ENCODE data around the gene CYP2S1.

Gene CYP2S1

GRCh38 chr19:41239363-41239762, 46.3 kb downstream of the CYP2S1 start:
- H3K9me3 ChIP-seq (ENCODE audit: control insufficient read depth, low read length): no peaks in the 10 kb centered on the region
- H3K27ac ChIP-seq (ENCODE audit: insufficient read depth, low read depth, low read length, poor library complexity, severe bottlenecking): no peak overlapping the region
- 93 to 95% methylated on average over 9 of the region's 9 CpGs for WGBS, 2 experiments
- H3K36me3 ChIP-seq (ENCODE audit: control insufficient read depth, insufficient read depth, low read length): peaks cover 25% of the 10 kb centered on the region
- H3K4me3 ChIP-seq (ENCODE audit: insufficient read depth, low read depth, low read length): no peak overlapping the region
- H3K27me3 ChIP-seq (ENCODE audit: control insufficient read depth, insufficient read depth, low read length, poor library complexity, severe bottlenecking): no peaks in the 10 kb centered on the region
- no peaks in the 10 kb centered on the region for H3K4me1 ChIP-seq (ENCODE audit: control insufficient read depth, insufficient read depth, low read length)

GRCh38 chr19:41239961-41240574, 47.0 kb downstream of the CYP2S1 start:
- no peaks in the 10 kb centered on the region for H3K27me3 ChIP-seq (ENCODE audit: control insufficient read depth, insufficient read depth, low read length, poor library complexity, severe bottlenecking)
- H3K4me3 ChIP-seq (ENCODE audit: insufficient read depth, low read depth, low read length): no peak overlapping the region
- no peak overlapping the region for H3K27ac ChIP-seq (ENCODE audit: insufficient read depth, low read depth, low read length, poor library complexity, severe bottlenecking)
- no peaks in the 10 kb centered on the region for H3K4me1 ChIP-seq (ENCODE audit: control insufficient read depth, insufficient read depth, low read length)
- peaks cover 30% of the 10 kb centered on the region for H3K36me3 ChIP-seq (ENCODE audit: control insufficient read depth, insufficient read depth, low read length)
- WGBS, 2 experiments: 92 to 96% methylated on average over 2 of the region's 2 CpGs
- H3K9me3 ChIP-seq (ENCODE audit: control insufficient read depth, low read length): no peaks in the 10 kb centered on the region

- Histone ChIP-seq H3K36me3 (ENCODE audit: control insufficient read depth, insufficient read depth, low read length) (peaks cover 34% of the 10 kb centered on the region), H3K4me1 (ENCODE audit: control insufficient read depth, insufficient read depth, low read length) (no peaks in the 10 kb centered on the region), H3K27me3 (ENCODE audit: control insufficient read depth, insufficient read depth, low read length, poor library complexity, severe bottlenecking) (no peaks in the 10 kb centered on the region), H3K9me3 (ENCODE audit: control insufficient read depth, low read length) (no peaks in the 10 kb centered on the region), H3K4me3 (ENCODE audit: insufficient read depth, low read depth, low read length) (no peak overlapping the region), H3K27ac (ENCODE audit: insufficient read depth, low read depth, low read length, poor library complexity, severe bottlenecking) (no peak overlapping the region)
- WGBS, 2 experiments: 91 to 93% methylated on average over 5 of the region's 5 CpGs
Observed at GRCh38 chr19:41241859-41242258, 48.8 kb downstream of the CYP2S1 start.

GRCh38 chr19:41244117-41244516, 51.1 kb downstream of the CYP2S1 start:
- no peaks in the 10 kb centered on the region for H3K27me3 ChIP-seq (ENCODE audit: control insufficient read depth, insufficient read depth, low read length, poor library complexity, severe bottlenecking)
- H3K36me3 ChIP-seq (ENCODE audit: control insufficient read depth, insufficient read depth, low read length): peaks cover 47% of the 10 kb centered on the region
- H3K4me1 ChIP-seq (ENCODE audit: control insufficient read depth, insufficient read depth, low read length): no peaks in the 10 kb centered on the region
- H3K27ac ChIP-seq (ENCODE audit: insufficient read depth, low read depth, low read length, poor library complexity, severe bottlenecking): no peak overlapping the region
- 92 to 95% methylated on average over 4 of the region's 4 CpGs for WGBS, 2 experiments
- H3K4me3 ChIP-seq (ENCODE audit: insufficient read depth, low read depth, low read length): no peak overlapping the region
- H3K9me3 ChIP-seq (ENCODE audit: control insufficient read depth, low read length): no peaks in the 10 kb centered on the region

- WGBS, 2 experiments: 96% methylated on average over 3 of the region's 3 CpGs
- peaks cover 51% of the 10 kb centered on the region for H3K36me3 ChIP-seq (ENCODE audit: control insufficient read depth, insufficient read depth, low read length)
Observed at GRCh38 chr19:41245843-41246242, 52.8 kb downstream of the CYP2S1 start.

GRCh38 chr19:41248895-41249294, 55.9 kb downstream of the CYP2S1 start:
- peaks cover 45% of the 10 kb centered on the region for H3K36me3 ChIP-seq (ENCODE audit: control insufficient read depth, insufficient read depth, low read length)
- H3K4me1 ChIP-seq (ENCODE audit: control insufficient read depth, insufficient read depth, low read length): no peaks in the 10 kb centered on the region
- H3K27ac ChIP-seq (ENCODE audit: insufficient read depth, low read depth, low read length, poor library complexity, severe bottlenecking): no peak overlapping the region
- no peaks in the 10 kb centered on the region for H3K27me3 ChIP-seq (ENCODE audit: control insufficient read depth, insufficient read depth, low read length, poor library complexity, severe bottlenecking)
- H3K9me3 ChIP-seq (ENCODE audit: control insufficient read depth, low read length): no peaks in the 10 kb centered on the region
- 92 to 93% methylated on average over 4 of the region's 4 CpGs for WGBS, 2 experiments
- no peak overlapping the region for H3K4me3 ChIP-seq (ENCODE audit: insufficient read depth, low read depth, low read length)

More at GRCh38 chr19:41245843-41246242, 52.8 kb downstream of the CYP2S1 start:
- Histone ChIP-seq H3K27ac (ENCODE audit: insufficient read depth, low read depth, low read length, poor library complexity, severe bottlenecking) (no peak overlapping the region), H3K4me1 (ENCODE audit: control insufficient read depth, insufficient read depth, low read length) (no peaks in the 10 kb centered on the region), H3K9me3 (ENCODE audit: control insufficient read depth, low read length) (no peaks in the 10 kb centered on the region), H3K27me3 (ENCODE audit: control insufficient read depth, insufficient read depth, low read length, poor library complexity, severe bottlenecking) (no peaks in the 10 kb centered on the region), H3K4me3 (ENCODE audit: insufficient read depth, low read depth, low read length) (no peak overlapping the region)

GRCh38 chr19:41249707-41250423, 56.8 kb downstream of the CYP2S1 start:
- Histone ChIP-seq H3K4me1 (ENCODE audit: control insufficient read depth, insufficient read depth, low read length) (no peaks in the 10 kb centered on the region), H3K4me3 (ENCODE audit: insufficient read depth, low read depth, low read length) (no peak overlapping the region), H3K9me3 (ENCODE audit: control insufficient read depth, low read length) (no peaks in the 10 kb centered on the region), H3K36me3 (ENCODE audit: control insufficient read depth, insufficient read depth, low read length) (peaks cover 42% of the 10 kb centered on the region), H3K27me3 (ENCODE audit: control insufficient read depth, insufficient read depth, low read length, poor library complexity, severe bottlenecking) (no peaks in the 10 kb centered on the region), H3K27ac (ENCODE audit: insufficient read depth, low read depth, low read length, poor library complexity, severe bottlenecking) (no peak overlapping the region)
- WGBS, 2 experiments: 95 to 98% methylated on average over 9 of the region's 9 CpGs

- H3K9me3 ChIP-seq (ENCODE audit: control insufficient read depth, low read length): no peaks in the 10 kb centered on the region
- no peaks in the 10 kb centered on the region for H3K27me3 ChIP-seq (ENCODE audit: control insufficient read depth, insufficient read depth, low read length, poor library complexity, severe bottlenecking)
- H3K27ac ChIP-seq (ENCODE audit: insufficient read depth, low read depth, low read length, poor library complexity, severe bottlenecking): no peak overlapping the region
- 92 to 94% methylated on average over 6 of the region's 6 CpGs for WGBS, 2 experiments
- H3K4me3 ChIP-seq (ENCODE audit: insufficient read depth, low read depth, low read length): no peak overlapping the region
- peaks cover 44% of the 10 kb centered on the region for H3K36me3 ChIP-seq (ENCODE audit: control insufficient read depth, insufficient read depth, low read length)
- no peaks in the 10 kb centered on the region for H3K4me1 ChIP-seq (ENCODE audit: control insufficient read depth, insufficient read depth, low read length)
Observed at GRCh38 chr19:41253660-41254059, 60.6 kb downstream of the CYP2S1 start.

GRCh38 chr19:41255171-41255570, 62.2 kb downstream of the CYP2S1 start:
- H3K27me3 ChIP-seq (ENCODE audit: control insufficient read depth, insufficient read depth, low read length, poor library complexity, severe bottlenecking): no peaks in the 10 kb centered on the region
- H3K4me1 ChIP-seq (ENCODE audit: control insufficient read depth, insufficient read depth, low read length): no peaks in the 10 kb centered on the region
- peaks cover 48% of the 10 kb centered on the region for H3K36me3 ChIP-seq (ENCODE audit: control insufficient read depth, insufficient read depth, low read length)
- H3K27ac ChIP-seq (ENCODE audit: insufficient read depth, low read depth, low read length, poor library complexity, severe bottlenecking): no peak overlapping the region
- H3K4me3 ChIP-seq (ENCODE audit: insufficient read depth, low read depth, low read length): no peak overlapping the region
- no peaks in the 10 kb centered on the region for H3K9me3 ChIP-seq (ENCODE audit: control insufficient read depth, low read length)
